Measurements from ENCODE around the gene C9orf152.

The C9orf152 gene

GRCh38 chr9:110228321-110228720 lies 20.4 kb upstream of the C9orf152 start:
- Histone ChIP-seq H3K4me2 (ENCODE audit: low read length) (no peak overlapping the region), H3K9me3 (ENCODE audit: low read length) (no peaks in the 10 kb centered on the region), H3K9ac (ENCODE audit: low read length) (no peak overlapping the region), H2AFZ (ENCODE audit: low read length) (no peak overlapping the region), H3K4me3 (ENCODE audit: low read depth, low read length, poor library complexity, severe bottlenecking) (no peak overlapping the region), H3K79me2 (ENCODE audit: insufficient read depth, low read length) (no peaks in the 10 kb centered on the region), H3K9me2 (ENCODE audit: low read depth, low read length) (no peaks in the 10 kb centered on the region), H4K20me1 (ENCODE audit: insufficient read depth, low read length) (no peaks in the 10 kb centered on the region), H3K4me1 (ENCODE audit: insufficient read depth, low read length, severe bottlenecking) (no peaks in the 10 kb centered on the region), H3K27ac (ENCODE audit: low read depth, low read length, poor library complexity, severe bottlenecking) (no peak overlapping the region), H3K27me3 (ENCODE audit: insufficient read depth, low read length) (no peaks in the 10 kb centered on the region), H3K36me3 (ENCODE audit: insufficient read depth, low read length) (no peaks in the 10 kb centered on the region), H3F3A (ENCODE audit: insufficient read depth, low read length) (no peaks in the 10 kb centered on the region)
- TF ChIP-seq EZH2 (IDR thresholded peaks at IDR 0.05; ENCODE audit: borderline replicate concordance, low read length) (no peak), CTCF (IDR thresholded peaks at IDR 0.05; ENCODE audit: low read length) (no peak)

GRCh38 chr9:110224583-110224982 lies 16.6 kb upstream of the C9orf152 start:
- Histone ChIP-seq H3K9ac (ENCODE audit: low read length) (no peak overlapping the region), H3K4me2 (ENCODE audit: low read length) (no peak overlapping the region), H3K4me1 (ENCODE audit: insufficient read depth, low read length, severe bottlenecking) (no peaks in the 10 kb centered on the region), H4K20me1 (ENCODE audit: insufficient read depth, low read length) (no peaks in the 10 kb centered on the region), H3K9me2 (ENCODE audit: low read depth, low read length) (no peaks in the 10 kb centered on the region), H3K9me3 (ENCODE audit: low read length) (no peaks in the 10 kb centered on the region), H3K27ac (ENCODE audit: low read depth, low read length, poor library complexity, severe bottlenecking) (no peak overlapping the region), H2AFZ (ENCODE audit: low read length) (no peak overlapping the region), H3K4me3 (ENCODE audit: low read depth, low read length, poor library complexity, severe bottlenecking) (no peak overlapping the region), H3K27me3 (ENCODE audit: insufficient read depth, low read length) (no peaks in the 10 kb centered on the region), H3K79me2 (ENCODE audit: insufficient read depth, low read length) (no peaks in the 10 kb centered on the region), H3F3A (ENCODE audit: insufficient read depth, low read length) (no peaks in the 10 kb centered on the region), H3K36me3 (ENCODE audit: insufficient read depth, low read length) (no peaks in the 10 kb centered on the region)
- no peak for TF ChIP-seq CTCF (IDR thresholded peaks at IDR 0.05; ENCODE audit: low read length)
- TF ChIP-seq EZH2 (IDR thresholded peaks at IDR 0.05; ENCODE audit: borderline replicate concordance, low read length), result no peak

DNA sequence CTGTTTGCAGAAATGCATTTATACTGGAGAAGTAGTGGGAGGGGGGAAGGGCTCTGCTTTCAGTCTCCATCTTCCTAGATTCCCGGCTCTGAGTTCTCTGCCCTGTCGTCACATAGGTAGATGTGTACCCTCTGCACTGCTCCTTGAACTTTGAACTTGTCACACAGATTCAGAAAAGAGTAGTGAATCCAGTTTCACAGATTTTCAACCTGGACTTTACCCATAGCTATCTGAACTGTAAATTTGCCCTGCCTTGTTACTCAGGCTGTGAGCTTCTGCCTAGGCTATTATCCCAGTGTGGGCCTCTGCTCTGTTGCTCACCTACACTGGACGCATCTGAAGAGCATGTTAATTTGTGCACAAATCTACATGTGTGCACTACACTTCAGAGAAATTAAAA lies 12.8 kb upstream of the C9orf152 start:
- Histone ChIP-seq H3K9ac (ENCODE audit: low read length) (no peak overlapping the region), H3F3A (ENCODE audit: insufficient read depth, low read length) (no peaks in the 10 kb centered on the region), H3K9me2 (ENCODE audit: low read depth, low read length) (no peaks in the 10 kb centered on the region), H3K27ac (ENCODE audit: low read depth, low read length, poor library complexity, severe bottlenecking) (no peak overlapping the region), H4K20me1 (ENCODE audit: insufficient read depth, low read length) (no peaks in the 10 kb centered on the region), H3K4me2 (ENCODE audit: low read length) (no peak overlapping the region), H3K9me3 (ENCODE audit: low read length) (no peaks in the 10 kb centered on the region), H3K36me3 (ENCODE audit: insufficient read depth, low read length) (no peaks in the 10 kb centered on the region), H3K4me3 (ENCODE audit: low read depth, low read length, poor library complexity, severe bottlenecking) (no peak overlapping the region), H2AFZ (ENCODE audit: low read length) (no peak overlapping the region), H3K79me2 (ENCODE audit: insufficient read depth, low read length) (no peaks in the 10 kb centered on the region), H3K4me1 (ENCODE audit: insufficient read depth, low read length, severe bottlenecking) (no peaks in the 10 kb centered on the region), H3K27me3 (ENCODE audit: insufficient read depth, low read length) (no peaks in the 10 kb centered on the region)
- TF ChIP-seq CTCF (IDR thresholded peaks at IDR 0.05; ENCODE audit: low read length) (no peak), EZH2 (IDR thresholded peaks at IDR 0.05; ENCODE audit: borderline replicate concordance, low read length) (no peak)

Data from OCI-LY1 (cell line).